A549 (cell line): ENCODE results near the gene OTUB2. TPM values are rescaled to one million over a fixed set of nuclear protein-coding genes. Genes with fewer than 3 reads are reported as not detected.

Experiments used
- ATAC-seq, 2 experiments: fragments of 200-7000 bp in 1 of 2; fragments of >200 bp in 1 of 2; cut with Nextera tagmentation in 1 of 2; cut with Tn5 transposase in 1 of 2; 3 replicates each; pipeline versions ENCODE4 v1.8.0 to v1.9.1; 2018 to 2020; ENCODE audit warnings: mild to moderate bottlenecking in 1 of 2, moderate library complexity in 1 of 2
- CTCF ChIA-PET: fragments of 300-600 bp; sonication (Branson Sonifier 250); formaldehyde crosslinking; extraction: SDS; loops from one replicate; lab custom pipeline; 2021; ENCODE audit warnings: antibody characterized with exemption, inconsistent platforms; lab: Yijun Ruan, JAX
- POLR2A ChIA-PET: fragments of 350-600 bp; formaldehyde crosslinking; extraction: SDS; loops from one replicate; lab custom pipeline; 2021; ENCODE audit warnings: antibody characterized with exemption, inconsistent platforms; lab: Yijun Ruan, JAX
- DNase-seq, 2 experiments: peaks; one replicate each; pipeline versions ENCODE4 v3.0.0 to v3.0.0-alpha.2; 2011 to 2016; ENCODE audit warnings: low read depth in 1 of 2, low spot score in 1 of 2
- FAIRE-seq: peaks from 2 replicates; lab custom pipeline; 2011; peaks lifted over from hg19 to GRCh38; lab: Jason Lieb, UNC
- H3K27ac ChIP-seq, 2 experiments: fragments of >200 bp; sonication (Bioruptor Twin); formaldehyde crosslinking; 3 replicates each; pipeline ENCODE4 v1.5.1; 2016 to 2017
- H3K4me1 ChIP-seq: fragments of >200 bp; sonication (Bioruptor Twin); formaldehyde crosslinking; 3 replicates; pipeline ENCODE4 v1.6.1; 2016
- H3K4me2 ChIP-seq: fragments of >200 bp; sonication (Bioruptor Twin); formaldehyde crosslinking; 3 replicates; pipeline ENCODE4 v1.6.1; 2016
- H3K4me3 ChIP-seq: fragments of >200 bp; sonication (Bioruptor Twin); formaldehyde crosslinking; 3 replicates; pipeline ENCODE4 v1.5.1; 2016
- H3K9me3 ChIP-seq: fragments of >200 bp; sonication (Bioruptor Twin); formaldehyde crosslinking; 3 replicates; pipeline ENCODE4 v1.6.1; 2016
- CEBPB ChIP-seq, 2 experiments: fragments of >200 bp in 1 of 2; sonication (Bioruptor Twin) in 1 of 2; formaldehyde crosslinking in 1 of 2; IDR thresholded peaks; 2 replicates each; pipeline ENCODE4 v1.6.1; 2012 to 2016
- CHD4 ChIP-seq: fragments of 200-600 bp; sonication (generic); IDR thresholded peaks from 2 replicates; pipeline ENCODE4 v1.6.1; 2016; ENCODE audit warnings: antibody characterized with exemption, mild to moderate bottlenecking, borderline replicate concordance
- EHF ChIP-seq: fragments of 250-450 bp; sonication (Bioruptor Pico); IDR thresholded peaks from 2 replicates; pipeline ENCODE4 v1.5.0; 2020; ENCODE audit warnings: mild to moderate bottlenecking
- ELK1 ChIP-seq: fragments of 150-350 bp; IDR thresholded peaks from 2 replicates; pipeline ENCODE4 v1.6.1; 2014; ENCODE audit warnings: low read depth, mild to moderate bottlenecking, low read length
- FOSB ChIP-seq: fragments of 250-450 bp; sonication (Bioruptor Pico); IDR thresholded peaks from 2 replicates; pipeline ENCODE4 v1.5.0; 2020; ENCODE audit warnings: mild to moderate bottlenecking, moderate library complexity
- HDAC2 ChIP-seq: fragments of 200-600 bp; sonication (generic); IDR thresholded peaks from 2 replicates; pipeline ENCODE4 v1.6.1; 2016
- HOXB13 ChIP-seq: fragments of 250-450 bp; sonication (Bioruptor Pico); IDR thresholded peaks from 2 replicates; pipeline ENCODE4 v1.5.0; 2020; ENCODE audit warnings: low read depth, mild to moderate bottlenecking, moderate library complexity
- HOXB5 ChIP-seq: fragments of 250-450 bp; sonication (Bioruptor Pico); IDR thresholded peaks from 2 replicates; pipeline ENCODE4 v1.5.0; 2020; ENCODE audit warnings: mild to moderate bottlenecking, moderate library complexity
- KDM5A ChIP-seq: fragments of 200-600 bp; sonication (generic); IDR thresholded peaks from 2 replicates; pipeline ENCODE4 v1.6.1; 2016; ENCODE audit warnings: antibody characterized with exemption, mild to moderate bottlenecking
- MAFK ChIP-seq: fragments of 450-650 bp; IDR thresholded peaks from 2 replicates; pipeline ENCODE4 v1.6.1; 2014; ENCODE audit not compliant: partially characterized antibody
- MYC ChIP-seq: IDR thresholded peaks from 2 replicates; pipeline ENCODE4 v1.6.1; 2012; ENCODE audit warnings: mild to moderate bottlenecking, inconsistent platforms, low read length, improper control_type of control experiment, borderline replicate concordance
- NPAS2 ChIP-seq: fragments of 250-450 bp; sonication (Bioruptor Pico); IDR thresholded peaks from 2 replicates; pipeline ENCODE4 v1.8.0; 2022; ENCODE audit warnings: mild to moderate bottlenecking, moderate library complexity, borderline replicate concordance
- NR3C1 ChIP-seq: fragments of >200 bp; sonication (Bioruptor Twin); formaldehyde crosslinking; IDR thresholded peaks from 3 replicates; pipeline ENCODE4 v1.6.1; 2017
- POLR2AphosphoS2 ChIP-seq: conservative IDR thresholded peaks from 2 replicates; pipeline ENCODE4 v1.6.1; 2012; ENCODE audit warnings: low read length, improper control_type of control experiment, inconsistent platforms
- RCOR1 ChIP-seq: fragments of 150-350 bp; IDR thresholded peaks from 2 replicates; pipeline ENCODE4 v1.6.1; 2014; ENCODE audit warnings: antibody characterized with exemption, low read length, low read depth
- RFX5 ChIP-seq: fragments of 450-650 bp; IDR thresholded peaks from 2 replicates; pipeline ENCODE4 v1.7.1; 2014; ENCODE audit warnings: antibody characterized with exemption, mild to moderate bottlenecking, moderate library complexity
- RNF2 ChIP-seq: fragments of 200-600 bp; sonication (generic); IDR thresholded peaks from 2 replicates; pipeline ENCODE4 v1.6.1; 2016; ENCODE audit warnings: low read depth, mild to moderate bottlenecking, antibody characterized with exemption, moderate library complexity, borderline replicate concordance
- SMC3 ChIP-seq: fragments of >200 bp; sonication (Bioruptor Twin); formaldehyde crosslinking; IDR thresholded peaks from 3 replicates; pipeline ENCODE4 v1.6.1; 2018; ENCODE audit warnings: inconsistent platforms
- SREBF2 ChIP-seq: fragments of 450-650 bp; IDR thresholded peaks from 2 replicates; pipeline ENCODE4 v1.6.1; 2014; ENCODE audit warnings: mild to moderate bottlenecking, moderate library complexity
- TP53 ChIP-seq: fragments of 250-450 bp; sonication (Bioruptor Pico); IDR thresholded peaks from 2 replicates; pipeline ENCODE4 v1.5.0; 2021; ENCODE audit warnings: mild to moderate bottlenecking, moderate library complexity
- USF2 ChIP-seq: fragments of 450-650 bp; IDR thresholded peaks from 2 replicates; pipeline ENCODE4 v1.6.1; 2014; ENCODE audit warnings: antibody characterized with exemption
- ZSCAN20 ChIP-seq: fragments of 250-450 bp; sonication (Bioruptor Pico); IDR thresholded peaks from 2 replicates; pipeline ENCODE4 v1.8.0; 2022; ENCODE audit warnings: mild to moderate bottlenecking, moderate library complexity
- WGBS: methylation state at CpG from one replicate; pipeline ENCODE4 v1.1.6; 2017; ENCODE audit errors: missing lambda C conversion rate; 5-methylcytosine and 5-hydroxymethylcytosine counted together
- polyA plus RNA-seq, 4 experiments: library from polyadenylated mRNA; depleted of rRNA in 3 of 4; stranded (reverse); fragments of >200 nt; fragmentation: RNase III in 1 of 4; extraction: RNeasy Plus Mini Kit Qiagen cat#74134 plus additional on column Dnase treatment in 1 of 4; gene quantifications; 2 replicates in 3 of 4; 3 replicates in 1 of 4; pipeline ENCODE4 v1.2.3, GENCODE V29; 2011 to 2017
- TF ChIP-seq, protein P1 (sequence below): IDR thresholded peaks from 2 replicates; pipeline ENCODE4 v1.6.1; 2012; ENCODE audit warnings: low read depth, borderline replicate concordance
- TF ChIP-seq, protein P2 (sequence below): fragments of >200 bp; sonication (Bioruptor Twin); formaldehyde crosslinking; IDR thresholded peaks from 3 replicates; pipeline ENCODE4 v1.6.1; 2016

The OTUB2 gene
- polyA plus RNA-seq, 2 of the 4 experiments (the other 2 are of a cell fraction), result 1.2 to 2.5 TPM

GRCh38 chr14:94028450-94028826 lies 2.3 kb downstream of the OTUB2 start:
- 64% methylated on average over 3 of the region's 4 CpGs for WGBS
- Histone ChIP-seq H3K4me2 (no peak overlapping the region), H3K4me3 (no peak overlapping the region), H3K27ac (no peak overlapping the region), H3K4me1 (peaks cover 10% of the 10 kb centered on the region; the same call in 2 of the 3 replicates), H3K9me3 (no peaks in the 10 kb centered on the region)
- no peak for TF ChIP-seq HOXB13 (CRISPR knock-in tag)
- no peak for TF ChIP-seq RFX5
- no peak for TF ChIP-seq CHD4
- TF ChIP-seq RCOR1, result no peak
- no peak for TF ChIP-seq NR3C1
- CTCF ChIA-PET, result interaction anchor here (1.0 to 1.7 kb wide), 5 partner anchors 8 to 111 kb away, joined by 3 to 7 read pairs (median 6); no protein-coding TSS in a partner anchor
- POLR2A ChIA-PET, result no interaction called here
- no peak for FAIRE-seq
- DNase-seq, result no peak
- ATAC-seq, result no peak

GRCh38 chr14:94029265-94029664 lies 3.1 kb downstream of the OTUB2 start:
- Histone ChIP-seq H3K4me1 (peaks cover 10% of the 10 kb centered on the region; the same call in 2 of the 3 replicates), H3K27ac (no peak overlapping the region), H3K4me2 (no peak overlapping the region), H3K9me3 (no peaks in the 10 kb centered on the region), H3K4me3 (no peak overlapping the region)
- ATAC-seq, result no peak
- no peak for DNase-seq
- FAIRE-seq, result no peak
- ChIA-PET POLR2A (no interaction called here), CTCF (interaction anchor here (1.0 to 1.6 kb wide), 3 partner anchors 28 to 107 kb away, joined by 3 to 6 read pairs (median 6); no protein-coding TSS in a partner anchor)
- TF ChIP-seq SREBF2, result no peak
- no peak for TF ChIP-seq NPAS2
- TF ChIP-seq HOXB5, result no peak
- no peak for TF ChIP-seq ZSCAN20 (CRISPR knock-in tag)
- no peak for TF ChIP-seq FOSB (CRISPR knock-in tag)
- whole genome bisulfite sequencing, result 92% methylated on average over 4 of the region's 4 CpGs

DNA sequence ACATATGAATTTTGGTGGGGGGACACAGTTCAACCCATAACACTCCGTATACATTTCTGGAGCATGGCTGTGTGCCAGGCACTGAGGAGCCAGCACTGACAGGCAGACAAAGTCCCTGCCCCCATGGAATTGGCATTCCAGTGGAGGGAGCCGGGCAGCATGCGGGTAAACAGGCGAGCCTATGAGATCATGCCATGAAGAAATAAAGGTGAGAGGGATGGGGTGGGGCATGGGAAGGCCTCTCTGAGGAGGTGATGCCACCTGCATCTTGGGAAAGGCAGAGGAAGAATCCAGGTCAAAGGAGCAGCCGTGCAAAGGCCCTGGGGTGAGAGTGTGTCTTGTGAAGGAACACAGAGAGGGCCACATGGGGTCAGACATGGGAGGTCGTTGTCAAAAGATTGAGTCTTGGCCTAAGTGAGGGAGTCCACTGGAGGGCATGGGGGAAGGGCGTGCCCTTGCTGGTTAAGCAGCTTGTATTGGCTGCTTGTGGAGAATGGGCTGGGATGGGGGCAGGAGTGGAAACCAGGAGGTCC lies 3.6 kb downstream of the OTUB2 start:
- H3K4me3 ChIP-seq, result no peak overlapping the region
- TF ChIP-seq RNF2 (no peak), HOXB13 (CRISPR knock-in tag) (no peak), USF2 (no peak), KDM5A (no peak), HDAC2 (no peak), FOSB (CRISPR knock-in tag) (no peak), POLR2AphosphoS2 (no peak), EHF (no peak), SMC3 (no peak), CEBPB (IDR thresholded peaks at IDR 0.05) (no peak), RCOR1 (no peak), MAFK (no peak), TP53 (no peak), MYC (no peak), ELK1 (no peak)
- TF ChIP-seq, protein P1, sequence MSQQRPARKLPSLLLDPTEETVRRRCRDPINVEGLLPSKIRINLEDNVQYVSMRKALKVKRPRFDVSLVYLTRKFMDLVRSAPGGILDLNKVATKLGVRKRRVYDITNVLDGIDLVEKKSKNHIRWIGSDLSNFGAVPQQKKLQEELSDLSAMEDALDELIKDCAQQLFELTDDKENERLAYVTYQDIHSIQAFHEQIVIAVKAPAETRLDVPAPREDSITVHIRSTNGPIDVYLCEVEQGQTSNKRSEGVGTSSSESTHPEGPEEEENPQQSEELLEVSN, result no peak
- TF ChIP-seq, protein P2, sequence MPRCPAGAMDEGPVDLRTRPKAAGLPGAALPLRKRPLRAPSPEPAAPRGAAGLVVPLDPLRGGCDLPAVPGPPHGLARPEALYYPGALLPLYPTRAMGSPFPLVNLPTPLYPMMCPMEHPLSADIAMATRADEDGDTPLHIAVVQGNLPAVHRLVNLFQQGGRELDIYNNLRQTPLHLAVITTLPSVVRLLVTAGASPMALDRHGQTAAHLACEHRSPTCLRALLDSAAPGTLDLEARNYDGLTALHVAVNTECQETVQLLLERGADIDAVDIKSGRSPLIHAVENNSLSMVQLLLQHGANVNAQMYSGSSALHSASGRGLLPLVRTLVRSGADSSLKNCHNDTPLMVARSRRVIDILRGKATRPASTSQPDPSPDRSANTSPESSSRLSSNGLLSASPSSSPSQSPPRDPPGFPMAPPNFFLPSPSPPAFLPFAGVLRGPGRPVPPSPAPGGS, result no peak
- FAIRE-seq (no peak), DNase-seq (no peak), ATAC-seq (no peak)
- H3K27ac ChIP-seq, result no peak overlapping the region
- peaks cover 4% of the 10 kb centered on the region; the same call in 1 of the 3 replicates for H3K9me3 ChIP-seq
- 87% methylated on average over 7 of the region's 7 CpGs for WGBS
- ChIA-PET POLR2A (no interaction called here), CTCF (interaction anchor here (0.9 kb wide), 1 partner anchor 90 kb away, joined by 3 read pairs; no protein-coding TSS in a partner anchor)
- peaks cover 10% of the 10 kb centered on the region; the same call in 2 of the 3 replicates for H3K4me1 ChIP-seq
- H3K4me2 ChIP-seq, result no peak overlapping the region
